HG03066 (cell line): ENCODE measurements around the gene TECPR1.

Experiments
- ATAC-seq: cut with Tn5 transposase; IDR thresholded peaks from one replicate; pipeline ENCODE4 v1.9.1; 2021; ENCODE audit warnings: low read depth; ENCODE audit not compliant: unreplicated experiment

Gene TECPR1

GRCh38 chr7:98170966-98171365 is 81.1 kb downstream of the TECPR1 start:
- no peak for ATAC-seq

GRCh38 chr7:98168904-98169621 is 83.0 kb downstream of the TECPR1 start:
- ATAC-seq = no peak

DNA sequence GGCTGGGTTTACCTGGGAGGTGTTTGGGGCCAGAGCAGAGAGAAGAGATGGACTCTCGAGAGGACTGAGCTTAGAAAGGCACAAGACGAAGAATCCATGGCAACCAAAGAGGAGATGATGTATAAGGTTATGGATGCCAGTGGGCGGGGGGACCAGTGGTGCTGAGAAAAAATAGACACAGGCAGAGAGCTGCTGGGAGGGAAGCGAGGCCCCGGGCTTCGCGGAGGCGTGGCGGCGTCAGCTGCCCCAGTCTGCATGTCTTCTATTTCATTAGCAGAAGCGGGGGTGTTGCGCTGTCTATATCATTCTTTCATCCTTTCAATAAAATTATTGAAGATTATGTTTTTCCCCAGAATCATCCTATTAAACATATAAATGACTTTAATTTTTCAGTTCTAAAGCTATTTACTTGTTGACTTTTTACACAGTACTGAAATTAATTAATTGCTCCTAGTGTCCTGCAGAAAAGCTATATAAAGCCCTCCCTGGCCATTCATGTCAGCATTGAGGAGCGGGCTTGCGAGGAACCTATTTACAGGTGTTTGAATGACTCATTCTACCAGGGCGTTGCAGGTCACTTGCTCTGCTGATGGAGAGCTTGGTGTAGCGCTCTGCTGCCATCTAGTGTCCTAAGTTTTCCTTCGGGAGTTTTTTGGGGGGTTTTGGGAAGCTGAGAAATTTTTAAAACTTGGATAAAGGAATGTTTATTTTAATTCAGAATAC is 83.7 kb downstream of the TECPR1 start:
- no peak for ATAC-seq

GRCh38 chr7:98167653-98168052 is 84.4 kb downstream of the TECPR1 start:
- ATAC-seq = no peak

- no peak for ATAC-seq
Measured at GRCh38 chr7:98166668-98166970, 85.4 kb downstream of the TECPR1 start.

DNA sequence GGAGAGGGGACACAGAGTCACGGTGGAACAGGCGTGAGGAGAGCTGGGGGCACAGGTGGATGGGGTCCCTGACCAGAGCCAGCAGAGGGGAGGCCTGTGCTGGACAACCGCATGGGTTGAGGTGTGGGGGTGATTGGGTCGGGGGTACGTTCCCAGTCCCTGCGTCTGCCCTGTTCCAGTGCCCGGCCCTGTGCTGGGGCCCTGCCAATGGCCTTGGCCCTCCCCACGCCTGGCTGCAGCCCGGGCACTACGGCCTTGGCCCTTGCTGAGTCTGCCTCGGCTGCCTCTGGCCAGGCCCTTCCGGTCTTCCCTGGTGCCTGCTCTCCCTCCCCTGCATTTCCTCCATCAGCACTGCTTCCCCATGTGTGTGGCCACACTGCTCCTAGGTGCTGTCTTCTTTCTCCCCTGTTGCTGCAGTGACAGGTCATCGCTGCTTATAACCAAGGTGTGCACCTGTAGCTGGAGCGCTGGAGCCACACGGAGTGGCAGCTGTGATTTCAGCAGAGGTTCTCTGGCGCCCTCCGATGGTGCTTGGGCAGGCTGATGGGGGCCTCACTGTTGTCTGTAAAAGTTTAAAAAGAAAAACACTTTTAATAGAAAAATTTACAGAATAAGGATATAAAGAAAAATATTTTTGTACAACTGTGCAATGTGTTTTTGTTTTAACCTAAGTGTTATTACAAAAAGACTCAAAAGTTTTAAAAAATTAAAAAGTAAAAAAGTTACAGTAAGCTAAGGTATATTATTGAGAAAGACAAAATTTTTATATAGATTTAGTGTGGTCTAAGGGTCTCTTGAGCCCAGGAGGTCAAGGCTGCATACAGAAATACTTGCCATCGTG is 86.0 kb downstream of the TECPR1 start:
- ATAC-seq = no peak
